Activated B cell treated with CpG ODN at 0.5 μM for 24 hours (primary cell): Measurements from ENCODE around the gene OMP. TPM values are rescaled to one million over a fixed set of nuclear protein-coding genes. Genes with fewer than 3 reads are reported as not detected.

Experiments
- ATAC-seq: fragments of 200-7000 bp; cut with Tn5 transposase; one replicate; pipeline ENCODE4 v1.10.0; 2021; ENCODE audit warnings: low read depth, mild to moderate bottlenecking, moderate library complexity
- CTCF ChIA-PET: fragments of 350-600 bp; sonication (Branson Sonifier 250); formaldehyde crosslinking; loops from one replicate; lab custom pipeline; 2021; ENCODE audit warnings: antibody characterized with exemption; lab: Charles Lee
- POLR2A ChIA-PET: fragments of 350-600 bp; sonication (Branson Sonifier 250); formaldehyde crosslinking; loops from one replicate; lab custom pipeline; 2021; ENCODE audit warnings: antibody characterized with exemption; lab: Charles Lee
- DNase-seq: peaks from one replicate; pipeline ENCODE4 v3.0.0; 2022
- H3K27ac Mint-ChIP-seq: one replicate; pipeline ENCODE4 v1.8.0; 2020; ENCODE audit warnings: mixed read lengths
- H3K27me3 Mint-ChIP-seq: one replicate; pipeline ENCODE4 v1.8.0; 2021; ENCODE audit warnings: mixed read lengths
- H3K36me3 Mint-ChIP-seq: one replicate; pipeline ENCODE4 v1.8.0; 2021; ENCODE audit warnings: low read depth, mixed read lengths
- H3K4me1 Mint-ChIP-seq: one replicate; pipeline ENCODE4 v1.8.0; 2021; ENCODE audit warnings: mixed read lengths
- H3K4me3 Mint-ChIP-seq: one replicate; pipeline ENCODE4 v1.8.0; 2020; ENCODE audit warnings: mild to moderate bottlenecking, mixed read lengths
- H3K9me3 Mint-ChIP-seq: one replicate; pipeline ENCODE4 v1.8.0; 2020; ENCODE audit warnings: mixed read lengths
- intact Hi-C: fragments of 100-400 bp; cut with micrococcal nuclease; formaldehyde crosslinking; loops from one replicate; pipeline ENCODE4 v1.15.1; 2024
- total RNA-seq: library from RNA; stranded (reverse); gene quantifications from 2 replicates; pipeline ENCODE4 v1.2.3, GENCODE V29; 2022
- TF ChIP-seq, protein P1 (sequence below): fragments of 200-600 bp; IDR thresholded peaks from one replicate; pipeline ENCODE4 v1.8.0; 2022; ENCODE audit warnings: antibody characterized with exemption, mild to moderate bottlenecking

OMP gene
- total RNA-seq, 1 donor from 2014 or later = not detected

- no peak for ATAC-seq
- Mint-ChIP-seq H3K36me3 (no peaks in the 10 kb centered on the region), H3K4me1 (peaks cover 1% of the 10 kb centered on the region), H3K4me3 (no peak overlapping the region), H3K27me3 (peaks cover 6% of the 10 kb centered on the region), H3K9me3 (no peaks in the 10 kb centered on the region), H3K27ac (no peak overlapping the region)
- CTCF ChIA-PET = no interaction called here
- POLR2A ChIA-PET = no interaction called here
- TF ChIP-seq, protein P1, sequence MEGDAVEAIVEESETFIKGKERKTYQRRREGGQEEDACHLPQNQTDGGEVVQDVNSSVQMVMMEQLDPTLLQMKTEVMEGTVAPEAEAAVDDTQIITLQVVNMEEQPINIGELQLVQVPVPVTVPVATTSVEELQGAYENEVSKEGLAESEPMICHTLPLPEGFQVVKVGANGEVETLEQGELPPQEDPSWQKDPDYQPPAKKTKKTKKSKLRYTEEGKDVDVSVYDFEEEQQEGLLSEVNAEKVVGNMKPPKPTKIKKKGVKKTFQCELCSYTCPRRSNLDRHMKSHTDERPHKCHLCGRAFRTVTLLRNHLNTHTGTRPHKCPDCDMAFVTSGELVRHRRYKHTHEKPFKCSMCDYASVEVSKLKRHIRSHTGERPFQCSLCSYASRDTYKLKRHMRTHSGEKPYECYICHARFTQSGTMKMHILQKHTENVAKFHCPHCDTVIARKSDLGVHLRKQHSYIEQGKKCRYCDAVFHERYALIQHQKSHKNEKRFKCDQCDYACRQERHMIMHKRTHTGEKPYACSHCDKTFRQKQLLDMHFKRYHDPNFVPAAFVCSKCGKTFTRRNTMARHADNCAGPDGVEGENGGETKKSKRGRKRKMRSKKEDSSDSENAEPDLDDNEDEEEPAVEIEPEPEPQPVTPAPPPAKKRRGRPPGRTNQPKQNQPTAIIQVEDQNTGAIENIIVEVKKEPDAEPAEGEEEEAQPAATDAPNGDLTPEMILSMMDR = no peak
- intact Hi-C loops = no loop called here
- DNase-seq = no peak
These were observed 6.8 kb downstream of the OMP start for GRCh38 chr11:77109236-77110019.

DNA sequence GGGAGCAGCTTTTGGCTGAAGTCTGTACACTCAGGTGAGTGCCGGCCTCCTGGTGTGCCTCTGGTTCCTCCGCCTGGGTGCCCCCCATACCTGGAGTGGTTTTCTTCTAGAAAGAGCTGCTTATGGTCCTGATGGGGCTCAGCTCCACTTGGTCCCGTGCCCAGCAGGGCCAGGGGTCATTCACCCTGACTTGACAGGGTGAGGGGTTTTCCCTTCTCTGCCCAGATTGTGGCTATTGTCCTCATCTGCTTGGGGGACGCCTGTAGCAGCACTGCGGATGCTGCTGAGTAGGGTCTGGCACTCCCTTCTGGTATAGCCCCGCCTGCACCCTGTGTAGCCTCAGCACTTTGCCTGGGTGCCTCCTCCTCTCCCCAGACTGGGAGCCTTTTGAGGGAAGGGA lies 8.2 kb downstream of the OMP start:
- ATAC-seq (no peak), DNase-seq (no peak)
- no peak overlapping the region for H3K27ac Mint-ChIP-seq
- no peaks in the 10 kb centered on the region for H3K9me3 Mint-ChIP-seq
- intact Hi-C loops = no loop called here
- H3K4me1 Mint-ChIP-seq = peaks cover 1% of the 10 kb centered on the region
- H3K36me3 Mint-ChIP-seq = no peaks in the 10 kb centered on the region
- TF ChIP-seq, protein P1 = no peak
- H3K27me3 Mint-ChIP-seq = peaks cover 6% of the 10 kb centered on the region
- ChIA-PET CTCF (no interaction called here), POLR2A (no interaction called here)
- H3K4me3 Mint-ChIP-seq = no peak overlapping the region

- H3K4me3 Mint-ChIP-seq = no peak overlapping the region
- no peaks in the 10 kb centered on the region for H3K9me3 Mint-ChIP-seq
- no peaks in the 10 kb centered on the region for H3K36me3 Mint-ChIP-seq
- ChIA-PET POLR2A (no interaction called here), CTCF (no interaction called here)
- TF ChIP-seq, protein P1 = no peak
- DNase-seq (no peak), ATAC-seq (no peak)
- H3K27ac Mint-ChIP-seq = no peak overlapping the region
- peaks cover 6% of the 10 kb centered on the region for H3K27me3 Mint-ChIP-seq
- intact Hi-C loops = no loop called here
- H3K4me1 Mint-ChIP-seq = peaks cover 1% of the 10 kb centered on the region
These were observed 8.6 kb downstream of the OMP start for GRCh38 chr11:77111277-77111676.

DNA sequence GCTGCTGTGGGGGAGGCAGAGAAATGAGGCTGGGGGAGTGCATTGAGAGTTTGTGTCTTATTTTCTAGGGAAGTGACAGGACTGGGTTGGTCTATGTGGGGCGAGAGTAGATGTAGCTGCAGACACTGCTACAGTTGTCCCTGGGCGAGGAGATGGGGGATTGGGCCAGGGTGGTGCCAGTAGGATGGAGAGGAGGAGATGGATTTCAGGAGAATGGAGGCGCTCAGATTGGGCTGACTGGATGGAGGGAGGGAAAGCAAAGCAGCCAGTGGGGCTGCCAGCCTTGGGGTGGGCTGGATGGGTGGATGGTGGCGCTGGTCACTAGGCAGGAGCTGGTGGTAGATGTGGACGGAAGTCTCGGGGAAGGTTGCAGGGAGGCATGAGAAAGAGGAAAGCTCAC lies 9.3 kb downstream of the OMP start:
- no peaks in the 10 kb centered on the region for H3K9me3 Mint-ChIP-seq
- no peak overlapping the region for H3K27ac Mint-ChIP-seq
- ChIA-PET POLR2A (no interaction called here), CTCF (no interaction called here)
- ATAC-seq (no peak), DNase-seq (no peak)
- peaks cover 6% of the 10 kb centered on the region for H3K27me3 Mint-ChIP-seq
- TF ChIP-seq, protein P1 = no peak
- H3K36me3 Mint-ChIP-seq = no peaks in the 10 kb centered on the region
- no peak overlapping the region for H3K4me3 Mint-ChIP-seq
- H3K4me1 Mint-ChIP-seq = peaks cover 1% of the 10 kb centered on the region
- intact Hi-C loops = no loop called here

DNA sequence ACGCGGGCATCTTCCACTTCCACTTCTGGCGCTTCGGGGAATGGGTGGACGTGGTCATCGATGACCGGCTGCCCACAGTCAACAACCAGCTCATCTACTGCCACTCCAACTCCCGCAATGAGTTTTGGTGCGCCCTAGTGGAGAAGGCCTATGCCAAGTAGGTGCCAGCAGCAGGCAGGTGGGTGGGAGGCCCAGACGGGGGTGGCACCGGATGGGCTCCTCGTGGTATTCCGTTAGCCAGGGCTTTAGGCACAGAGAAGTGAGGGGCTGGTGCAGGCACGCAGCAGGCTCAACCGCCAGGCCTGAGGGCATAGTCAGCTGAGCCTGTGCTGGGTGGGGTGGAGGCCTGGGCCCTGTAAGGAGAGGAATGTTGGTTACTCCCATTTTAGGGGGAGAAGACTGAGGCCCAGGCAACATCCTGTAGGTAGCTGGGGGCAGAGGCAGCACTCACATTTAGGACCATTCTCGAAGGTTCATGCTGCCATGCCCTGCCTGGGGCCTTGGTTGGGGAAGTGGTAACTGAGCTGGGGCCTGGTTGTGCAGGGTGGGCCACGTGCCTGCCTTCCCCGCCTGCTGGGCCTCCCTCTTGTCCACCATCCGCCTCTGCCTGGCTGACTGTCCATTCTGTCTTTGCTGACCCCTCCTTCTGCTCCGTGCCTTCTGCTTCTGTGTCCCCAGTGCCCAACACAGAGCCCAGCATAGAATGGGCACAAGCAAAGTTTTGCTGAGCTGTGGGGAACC lies 10.2 kb downstream of the OMP start:
- ChIA-PET POLR2A (no interaction called here), CTCF (no interaction called here)
- DNase-seq = no peak
- Mint-ChIP-seq H3K4me3 (no peak overlapping the region), H3K9me3 (no peaks in the 10 kb centered on the region), H3K4me1 (peaks cover 1% of the 10 kb centered on the region), H3K36me3 (no peaks in the 10 kb centered on the region), H3K27me3 (peaks cover 3% of the 10 kb centered on the region), H3K27ac (no peak overlapping the region)
- ATAC-seq = no peak
- TF ChIP-seq, protein P1 = no peak
- intact Hi-C loops = no loop called here
